Mesendoderm (in vitro differentiated cells): ENCODE data around the gene KRTAP9-3.

Source experiments
- DNase-seq: peaks from one replicate; pipeline ENCODE4 v3.0.0; 2013
- H2AK5ac ChIP-seq: 2 replicates; pipeline ENCODE4 v1.6.1; 2013; ENCODE audit warnings: low read length, inconsistent platforms
- H2BK120ac ChIP-seq: 2 replicates; pipeline ENCODE4 v1.6.1; 2013; ENCODE audit warnings: low read depth, mild to moderate bottlenecking, low read length, moderate library complexity, mixed read lengths
- H2BK15ac ChIP-seq: replicated peaks from 2 replicates; pipeline ENCODE4 v1.6.1; 2013; ENCODE audit warnings: low read depth, mild to moderate bottlenecking, moderate library complexity
- H2BK5ac ChIP-seq: 2 replicates; pipeline ENCODE4 v1.6.1; 2013; ENCODE audit warnings: low read length, inconsistent platforms
- H3K18ac ChIP-seq: 2 replicates; pipeline ENCODE4 v1.6.1; 2013; ENCODE audit warnings: mild to moderate bottlenecking, low read length, mixed read lengths
- H3K23ac ChIP-seq: one replicate; pipeline ENCODE4 v1.6.1; 2013; ENCODE audit warnings: low read length
- H3K27ac ChIP-seq: 2 replicates; pipeline ENCODE4 v1.5.1; 2013; ENCODE audit warnings: low read depth, mild to moderate bottlenecking, inconsistent platforms, low read length, moderate library complexity
- H3K27me3 ChIP-seq: 2 replicates; pipeline ENCODE4 v1.6.1; 2013; ENCODE audit warnings: low read length, control low read depth, mild to moderate bottlenecking, inconsistent platforms; ENCODE audit not compliant: insufficient read depth, poor library complexity
- H3K36me3 ChIP-seq: 2 replicates; pipeline ENCODE4 v1.6.1; 2013; ENCODE audit warnings: low read length, inconsistent platforms; ENCODE audit not compliant: control insufficient read depth, insufficient read depth
- H3K4ac ChIP-seq: one replicate; pipeline ENCODE4 v1.6.1; 2013; ENCODE audit warnings: low read depth, mild to moderate bottlenecking, low read length, moderate library complexity
- H3K4me1 ChIP-seq: 2 replicates; pipeline ENCODE4 v1.6.1; 2013; ENCODE audit warnings: low read depth, low read length, inconsistent platforms; ENCODE audit not compliant: control insufficient read depth
- H3K4me2 ChIP-seq: 2 replicates; pipeline ENCODE4 v1.6.1; 2013; ENCODE audit warnings: low read length
- H3K4me3 ChIP-seq: 2 replicates; pipeline ENCODE4 v1.5.1; 2013; ENCODE audit warnings: mild to moderate bottlenecking, low read length
- H3K56ac ChIP-seq: one replicate; pipeline ENCODE4 v1.6.1; 2013; ENCODE audit warnings: low read length
- H3K79me1 ChIP-seq: 2 replicates; pipeline ENCODE4 v1.6.1; 2013; ENCODE audit warnings: low read length, inconsistent platforms
- H3K79me2 ChIP-seq: 2 replicates; pipeline ENCODE4 v1.6.1; 2013; ENCODE audit warnings: mild to moderate bottlenecking, low read length; ENCODE audit not compliant: control insufficient read depth, insufficient read depth
- H3K9ac ChIP-seq: 2 replicates; pipeline ENCODE4 v1.6.1; 2013; ENCODE audit warnings: low read length, inconsistent platforms
- H4K5ac ChIP-seq: one replicate; pipeline ENCODE4 v1.6.1; 2013; ENCODE audit warnings: low read length
- H4K8ac ChIP-seq: one replicate; pipeline ENCODE4 v1.6.1; 2013; ENCODE audit warnings: low read depth, mild to moderate bottlenecking, control low read depth, low read length, moderate library complexity
- WGBS: extraction: QIAGEN DNeasy Blood & Tissue Kit; methylation state at CpG from one replicate; pipeline ENCODE4 v1.1.7; 2013; ENCODE audit warnings: low lambda C conversion rate, missing lambda C conversion rate; ENCODE audit not compliant: insufficient coverage; ENCODE audit errors: extremely low coverage; 5-methylcytosine and 5-hydroxymethylcytosine counted together

Gene KRTAP9-3

GRCh38 chr17:41190328-41190727 lies 41.9 kb upstream of the KRTAP9-3 start:
- WGBS = no CpG with 5 or more reads among the region's 3 CpGs
- Histone ChIP-seq H3K18ac (no peak overlapping the region), H3K79me2 (no peaks in the 10 kb centered on the region), H4K5ac (no peak overlapping the region), H2AK5ac (no peak overlapping the region), H3K4ac (no peak overlapping the region), H3K36me3 (no peaks in the 10 kb centered on the region), H3K23ac (no peak overlapping the region), H3K9ac (no peak overlapping the region), H3K4me3 (no peak overlapping the region), H3K27me3 (no peaks in the 10 kb centered on the region), H3K4me2 (no peak overlapping the region), H3K4me1 (no peaks in the 10 kb centered on the region), H3K79me1 (no peaks in the 10 kb centered on the region), H4K8ac (no peak overlapping the region), H2BK15ac (no peak overlapping the region), H2BK120ac (no peak overlapping the region), H2BK5ac (no peak overlapping the region), H3K27ac (no peak overlapping the region), H3K56ac (no peak overlapping the region)
- no peak for DNase-seq

GRCh38 chr17:41196068-41196467 lies 36.2 kb upstream of the KRTAP9-3 start:
- WGBS = no CpG with 5 or more reads among the region's 1 CpG
- Histone ChIP-seq H3K79me2 (no peaks in the 10 kb centered on the region), H3K4ac (no peak overlapping the region)

GRCh38 chr17:41199421-41200078 lies 32.7 kb upstream of the KRTAP9-3 start:
- Histone ChIP-seq H3K4me3 (no peak overlapping the region), H3K56ac (no peak overlapping the region), H4K5ac (no peak overlapping the region), H3K4ac (no peak overlapping the region), H3K9ac (no peak overlapping the region), H3K36me3 (no peaks in the 10 kb centered on the region), H2BK5ac (no peak overlapping the region), H3K23ac (no peak overlapping the region), H4K8ac (no peak overlapping the region), H3K18ac (no peak overlapping the region), H2BK15ac (no peak overlapping the region), H2BK120ac (no peak overlapping the region), H2AK5ac (no peak overlapping the region), H3K79me1 (no peaks in the 10 kb centered on the region), H3K79me2 (no peaks in the 10 kb centered on the region), H3K4me1 (no peaks in the 10 kb centered on the region), H3K27me3 (no peaks in the 10 kb centered on the region), H3K4me2 (no peak overlapping the region), H3K27ac (no peak overlapping the region)
- no peak for DNase-seq
- whole genome bisulfite sequencing = no CpG with 5 or more reads among the region's 5 CpGs

More at GRCh38 chr17:41196068-41196467, 36.2 kb upstream of the KRTAP9-3 start:
- no peak overlapping the region for H3K9ac ChIP-seq
- no peak overlapping the region for H4K5ac ChIP-seq
- H3K36me3 ChIP-seq = no peaks in the 10 kb centered on the region
- no peak for DNase-seq
- no peaks in the 10 kb centered on the region for H3K27me3 ChIP-seq
- no peak overlapping the region for H3K27ac ChIP-seq
- no peak overlapping the region for H3K4me2 ChIP-seq
- H3K23ac ChIP-seq = no peak overlapping the region
- H3K4me3 ChIP-seq = no peak overlapping the region
- H4K8ac ChIP-seq = no peak overlapping the region
- H3K56ac ChIP-seq = no peak overlapping the region
- no peak overlapping the region for H3K18ac ChIP-seq
- H2BK15ac ChIP-seq = no peak overlapping the region
- H2AK5ac ChIP-seq = no peak overlapping the region
- H3K4me1 ChIP-seq = no peaks in the 10 kb centered on the region
- no peak overlapping the region for H2BK5ac ChIP-seq
- H3K79me1 ChIP-seq = no peaks in the 10 kb centered on the region
- H2BK120ac ChIP-seq = no peak overlapping the region

- no peak overlapping the region for H4K5ac ChIP-seq
- H2BK120ac ChIP-seq = no peak overlapping the region
Observed at GRCh38 chr17:41211845-41212466, 20.3 kb upstream of the KRTAP9-3 start.

GRCh38 chr17:41212524-41213169 lies 19.6 kb upstream of the KRTAP9-3 start:
- H3K27me3 ChIP-seq = no peaks in the 10 kb centered on the region
- H3K4me2 ChIP-seq = no peak overlapping the region
- H3K4me1 ChIP-seq = no peaks in the 10 kb centered on the region
- no peak overlapping the region for H2BK5ac ChIP-seq
- no peak overlapping the region for H3K27ac ChIP-seq
- H3K36me3 ChIP-seq = no peaks in the 10 kb centered on the region
- H3K79me1 ChIP-seq = no peaks in the 10 kb centered on the region
- H4K8ac ChIP-seq = no peak overlapping the region
- no peak overlapping the region for H3K23ac ChIP-seq
- no peak overlapping the region for H3K4me3 ChIP-seq
- no peak overlapping the region for H3K56ac ChIP-seq
- no peak overlapping the region for H2AK5ac ChIP-seq
- H3K9ac ChIP-seq = no peak overlapping the region
- no CpG with 5 or more reads among the region's 7 CpGs for WGBS
- H2BK15ac ChIP-seq = no peak overlapping the region
- no peak overlapping the region for H4K5ac ChIP-seq
- H3K4ac ChIP-seq = no peak overlapping the region
- no peak overlapping the region for H2BK120ac ChIP-seq
- DNase-seq = no peak
- no peaks in the 10 kb centered on the region for H3K79me2 ChIP-seq
- no peak overlapping the region for H3K18ac ChIP-seq

More at GRCh38 chr17:41211845-41212466, 20.3 kb upstream of the KRTAP9-3 start:
- no CpG with 5 or more reads among the region's 1 CpG for WGBS
- no peaks in the 10 kb centered on the region for H3K4me1 ChIP-seq
- no peak overlapping the region for H2BK5ac ChIP-seq
- no peak overlapping the region for H2AK5ac ChIP-seq
- no peaks in the 10 kb centered on the region for H3K36me3 ChIP-seq
- H3K79me2 ChIP-seq = no peaks in the 10 kb centered on the region
- no peak overlapping the region for H3K9ac ChIP-seq
- no peak overlapping the region for H3K4me3 ChIP-seq
- DNase-seq = no peak
- no peak overlapping the region for H3K4me2 ChIP-seq
- H3K27ac ChIP-seq = no peak overlapping the region
- H3K4ac ChIP-seq = no peak overlapping the region
- no peak overlapping the region for H3K18ac ChIP-seq
- no peaks in the 10 kb centered on the region for H3K79me1 ChIP-seq
- no peaks in the 10 kb centered on the region for H3K27me3 ChIP-seq
- H4K8ac ChIP-seq = no peak overlapping the region
- H2BK15ac ChIP-seq = no peak overlapping the region
- no peak overlapping the region for H3K23ac ChIP-seq
- no peak overlapping the region for H3K56ac ChIP-seq
